K562 (cell line): Measurements from ENCODE around the gene PRPS1L1. TPM values are rescaled to one million over a fixed set of nuclear protein-coding genes. Genes with fewer than 3 reads are reported as not detected.

Experiments
- polyA plus RNA-seq, 8 experiments: library from polyadenylated mRNA; depleted of rRNA in 4 of 8; stranded (reverse) in 5 of 8; unstranded in 3 of 8; fragments of >200 nt; fragmentation: Nextera tagmentation in 2 of 8; fragmentation: Illumina TruSeq in 1 of 8; extraction: Ambion mirVana in 2 of 8; extraction: Trizol in 1 of 8; gene quantifications; 2 replicates each; pipeline versions ENCODE4 v1.2.1 to v1.2.3, GENCODE V29; 2011 to 2014; ENCODE audit warnings: inconsistent platforms in 1 of 8, missing spikeins in 1 of 8
- total RNA-seq, 7 experiments: library from RNA; depleted of rRNA in 6 of 7; stranded (reverse); fragments of >200 nt in 6 of 7; fragmentation: Illumina TruSeq in 2 of 7; extraction: Trizol in 2 of 7; gene quantifications; 2 replicates each; pipeline versions ENCODE4 v1.2.1 to v1.2.3, GENCODE V29; 2011 to 2021; ENCODE audit warnings: low replicate concordance in 1 of 7

Gene PRPS1L1
- total and polyA plus RNA-seq, 9 of the 15 experiments (the other 6 are each of a cell fraction or from before 2014, with no cell fraction given): 0.07 to 0.10 (median 0.08) TPM; not detected in 6

Other genes with a start within 250 kb of the PRPS1L1 start
- 26.1 and 28.3 TPM in 2 replicates for gene SNX13, start 87.4 kb downstream of the PRPS1L1 start, total RNA-seq (2014; rRNA removed)
- 26.5 and 31.0 TPM in 2 replicates for gene SNX13, start 87.4 kb downstream of the PRPS1L1 start, total RNA-seq (2014; rRNA removed; fragmentation: Illumina TruSeq; extraction: Trizol)
- 22.6 and 25.5 TPM in 2 replicates for gene SNX13, start 87.4 kb downstream of the PRPS1L1 start, total RNA-seq (2015; rRNA removed; fragmentation: Illumina TruSeq; extraction: Trizol)
- gene SNX13, start 87.4 kb downstream of the PRPS1L1 start, total RNA-seq (2021): 25.3 and 25.7 TPM in 2 replicates
- 17.8 and 25.4 TPM in 2 replicates for gene SNX13, start 87.4 kb downstream of the PRPS1L1 start, polyA plus RNA-seq (2011; rRNA removed)
- 19.4 and 24.1 TPM in 2 replicates for gene SNX13, start 87.4 kb downstream of the PRPS1L1 start, polyA plus RNA-seq (2014; fragmentation: Illumina TruSeq; extraction: Trizol)
- gene SNX13, start 87.4 kb downstream of the PRPS1L1 start, polyA plus RNA-seq (2014; fragmentation: Nextera tagmentation; extraction: Ambion mirVana): 1 to 10 TPM; 5.6 to 8.7 TPM
- 24.4 and 33.2 TPM in 2 replicates for gene SNX13, start 87.4 kb downstream of the PRPS1L1 start, polyA plus RNA-seq (2014; rRNA removed)